HepG2 (cell line): ENCODE measurements around the gene TMEM239. TPM values are rescaled to one million over a fixed set of nuclear protein-coding genes. Genes with fewer than 3 reads are reported as not detected.
A peak's percentile ranks its signal among the peaks of the same experiment; 100 is the strongest.

Source experiments
- BRCA1 ChIP-seq: sonication (generic); formaldehyde crosslinking; IDR thresholded peaks from 2 replicates; pipeline ENCODE4 v1.4.0; 2020; ENCODE audit warnings: missing genetic modification reagents
- CEBPZ ChIP-seq: IDR thresholded peaks from 2 replicates; pipeline ENCODE4 v1.6.1; 2012; ENCODE audit warnings: low read length, improper control_type of control experiment
- FIP1L1 ChIP-seq: fragments of 200-400 bp; formaldehyde crosslinking; IDR thresholded peaks from 2 replicates; pipeline ENCODE4 v1.6.1; 2018; ENCODE audit warnings: low read depth, mild to moderate bottlenecking, low read length, moderate library complexity, borderline replicate concordance; ENCODE audit not compliant: insufficient read depth
- KIAA2018 ChIP-seq: sonication (generic); formaldehyde crosslinking; IDR thresholded peaks from 2 replicates; pipeline ENCODE4 v1.5.0; 2020; ENCODE audit warnings: mild to moderate bottlenecking, missing genetic modification reagents, borderline replicate concordance
- MED1 ChIP-seq: sonication (generic); formaldehyde crosslinking; IDR thresholded peaks from 2 replicates; pipeline ENCODE4 v1.4.0; 2020; ENCODE audit warnings: missing genetic modification reagents
- PRMT3 ChIP-seq: sonication (generic); formaldehyde crosslinking; IDR thresholded peaks from 2 replicates; pipeline ENCODE4 v1.8.1; 2022; ENCODE audit warnings: low read depth, mild to moderate bottlenecking, moderate library complexity, missing genetic modification reagents, borderline replicate concordance
- TAF15 ChIP-seq: fragments of 200-400 bp; formaldehyde crosslinking; IDR thresholded peaks from one replicate; pipeline ENCODE4 v1.6.1; 2018; ENCODE audit warnings: mild to moderate bottlenecking, low read depth, low read length; ENCODE audit not compliant: poor library complexity, severe bottlenecking
- ZBTB38 ChIP-seq: sonication (generic); formaldehyde crosslinking; IDR thresholded peaks from 2 replicates; pipeline ENCODE4 v1.5.1; 2020; ENCODE audit warnings: mild to moderate bottlenecking, missing genetic modification reagents
- ZNF34 ChIP-seq: sonication (generic); formaldehyde crosslinking; IDR thresholded peaks from 2 replicates; pipeline ENCODE4 v1.4.0; 2020; ENCODE audit warnings: mild to moderate bottlenecking, missing genetic modification reagents, borderline replicate concordance
- ZNF552 ChIP-seq: sonication (generic); formaldehyde crosslinking; IDR thresholded peaks from 2 replicates; pipeline ENCODE4 v1.9.0; 2022; ENCODE audit warnings: missing genetic modification reagents, mild to moderate bottlenecking, borderline replicate concordance
- ZNF616 ChIP-seq: sonication (generic); formaldehyde crosslinking; IDR thresholded peaks from 2 replicates; pipeline ENCODE4 v1.5.0; 2020; ENCODE audit warnings: low read depth, mild to moderate bottlenecking, missing genetic modification reagents
- polyA plus RNA-seq, 8 experiments: library from polyadenylated mRNA; depleted of rRNA in 3 of 8; stranded (reverse) in 7 of 8; unstranded in 1 of 8; fragments of >200 nt; fragmentation: Illumina TruSeq in 4 of 8; extraction: Trizol in 4 of 8; gene quantifications; 2 replicates each; pipeline versions ENCODE4 v1.2.1 to v1.2.3, GENCODE V29; 2011 to 2016; ENCODE audit warnings: low read depth in 4 of 8, missing spikeins in 1 of 8, mixed read lengths in 1 of 8; ENCODE audit not compliant: insufficient read depth in 1 of 8
- total RNA-seq, 5 experiments: library from RNA; depleted of rRNA; stranded (reverse); fragments of >200 nt; fragmentation: Illumina TruSeq; extraction: Trizol; gene quantifications; 2 replicates each; pipeline ENCODE4 v1.2.3, GENCODE V29; 2016; ENCODE audit warnings: low read depth in 1 of 5
- TF ChIP-seq, protein P1 (sequence below), 2 experiments: IDR thresholded peaks; 2 replicates each; pipeline ENCODE4 v1.6.1; 2011 to 2012; ENCODE audit warnings: low read length in 2 of 2, borderline replicate concordance in 1 of 2, low read depth in 1 of 2, mild to moderate bottlenecking in 1 of 2, moderate library complexity in 1 of 2

Gene TMEM239
- total and polyA plus RNA-seq, 2 of the 13 experiments (the other 11 are each of a cell fraction or from before 2014, with no cell fraction given) = not detected

GRCh38 chr20:2840138-2840966, 24.2 kb downstream of the TMEM239 start, which contains the start of the genes PCED1A and VPS16 (continued):
- TF ChIP-seq KIAA2018 (CRISPR knock-in tag) (peak; percentile 93; the same call in 1 of the 2 replicates), MED1 (peak; percentile 79), PRMT3 (0 out of 2 replicates have a peak, but pooled peaks have one; percentile 26), ZNF34 (CRISPR knock-in tag) (peak; percentile 77), BRCA1 (peak; percentile 94), TAF15 (peak; percentile 94), CEBPZ (no peak), ZBTB38 (CRISPR knock-in tag) (peak; percentile 97), ZNF616 (CRISPR knock-in tag) (peak; percentile 84), ZNF552 (CRISPR knock-in tag) (peak; percentile 97), FIP1L1 (no peak)
- TF ChIP-seq, protein P1, sequence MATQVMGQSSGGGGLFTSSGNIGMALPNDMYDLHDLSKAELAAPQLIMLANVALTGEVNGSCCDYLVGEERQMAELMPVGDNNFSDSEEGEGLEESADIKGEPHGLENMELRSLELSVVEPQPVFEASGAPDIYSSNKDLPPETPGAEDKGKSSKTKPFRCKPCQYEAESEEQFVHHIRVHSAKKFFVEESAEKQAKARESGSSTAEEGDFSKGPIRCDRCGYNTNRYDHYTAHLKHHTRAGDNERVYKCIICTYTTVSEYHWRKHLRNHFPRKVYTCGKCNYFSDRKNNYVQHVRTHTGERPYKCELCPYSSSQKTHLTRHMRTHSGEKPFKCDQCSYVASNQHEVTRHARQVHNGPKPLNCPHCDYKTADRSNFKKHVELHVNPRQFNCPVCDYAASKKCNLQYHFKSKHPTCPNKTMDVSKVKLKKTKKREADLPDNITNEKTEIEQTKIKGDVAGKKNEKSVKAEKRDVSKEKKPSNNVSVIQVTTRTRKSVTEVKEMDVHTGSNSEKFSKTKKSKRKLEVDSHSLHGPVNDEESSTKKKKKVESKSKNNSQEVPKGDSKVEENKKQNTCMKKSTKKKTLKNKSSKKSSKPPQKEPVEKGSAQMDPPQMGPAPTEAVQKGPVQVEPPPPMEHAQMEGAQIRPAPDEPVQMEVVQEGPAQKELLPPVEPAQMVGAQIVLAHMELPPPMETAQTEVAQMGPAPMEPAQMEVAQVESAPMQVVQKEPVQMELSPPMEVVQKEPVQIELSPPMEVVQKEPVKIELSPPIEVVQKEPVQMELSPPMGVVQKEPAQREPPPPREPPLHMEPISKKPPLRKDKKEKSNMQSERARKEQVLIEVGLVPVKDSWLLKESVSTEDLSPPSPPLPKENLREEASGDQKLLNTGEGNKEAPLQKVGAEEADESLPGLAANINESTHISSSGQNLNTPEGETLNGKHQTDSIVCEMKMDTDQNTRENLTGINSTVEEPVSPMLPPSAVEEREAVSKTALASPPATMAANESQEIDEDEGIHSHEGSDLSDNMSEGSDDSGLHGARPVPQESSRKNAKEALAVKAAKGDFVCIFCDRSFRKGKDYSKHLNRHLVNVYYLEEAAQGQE (IDR thresholded peaks at IDR 0.05; ENCODE audit: borderline replicate concordance in 1 of 2, low read depth in 1 of 2, low read length in 2 of 2) = no peak
